GM18909 (cell line): ENCODE measurements around the gene THAP12.
"Not testable (repeated sequence)": the region's sequence is repeated elsewhere in the genome, so short reads cannot be mapped to it uniquely, and the experiment has no call there.

Experiments used
- ATAC-seq: cut with Tn5 transposase; IDR thresholded peaks from one replicate; pipeline ENCODE4 v1.9.1; 2021; ENCODE audit warnings: mild to moderate bottlenecking; ENCODE audit not compliant: unreplicated experiment, poor library complexity

THAP12 gene

DNA sequence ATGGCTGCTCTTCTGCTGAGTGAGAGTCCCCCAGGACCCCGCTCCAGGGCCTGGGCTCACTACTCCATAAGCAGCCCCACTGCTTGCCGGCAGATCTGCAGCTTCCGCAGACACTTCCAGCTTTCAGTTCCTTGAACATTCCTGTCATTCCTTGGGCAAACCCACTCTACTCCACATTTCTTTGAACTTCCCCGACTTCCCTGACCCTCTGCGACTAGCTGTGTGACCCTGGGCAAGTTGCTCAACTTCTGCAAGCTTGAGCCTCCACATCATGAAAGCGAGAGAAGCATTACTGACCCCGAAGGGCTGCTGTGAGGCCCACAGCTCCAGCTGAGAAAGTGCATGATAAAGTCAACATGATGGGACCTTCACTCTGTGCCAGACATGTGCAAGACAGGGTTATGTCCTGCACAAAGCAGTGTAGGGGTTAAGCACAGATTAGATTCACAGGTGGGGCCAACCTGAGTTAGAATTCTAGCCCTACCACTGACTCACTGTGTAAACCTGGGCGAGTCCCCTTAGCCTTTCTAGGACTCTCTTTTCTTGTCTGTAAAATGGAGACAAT is 51.8 kb downstream of the THAP12 start:
- no peak for ATAC-seq

- ATAC-seq: no peak
Observed at GRCh38 chr11:76327756-76328388, 53.1 kb downstream of the THAP12 start.

DNA sequence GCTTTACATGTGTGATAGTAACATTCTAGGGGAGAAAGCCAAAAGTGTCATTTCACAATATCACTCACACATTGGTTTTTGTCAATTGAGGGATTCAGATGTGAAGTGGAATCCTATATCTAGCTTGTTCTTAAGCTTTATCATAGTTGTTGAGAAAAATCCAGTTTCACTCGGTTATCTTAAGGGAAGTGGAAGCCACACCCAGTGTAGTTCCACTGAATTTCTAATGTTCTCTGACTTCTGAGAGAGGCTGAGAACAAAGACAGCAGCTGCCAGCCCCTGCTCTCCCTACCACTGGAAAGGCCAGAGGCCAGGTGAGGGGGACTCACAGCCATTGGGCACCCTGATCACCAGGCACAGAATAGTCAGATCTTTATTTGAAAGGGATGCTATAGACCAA is 53.7 kb downstream of the THAP12 start:
- ATAC-seq: no peak

- ATAC-seq: no peak
Observed at GRCh38 chr11:76325185-76325584, 55.7 kb downstream of the THAP12 start.

DNA sequence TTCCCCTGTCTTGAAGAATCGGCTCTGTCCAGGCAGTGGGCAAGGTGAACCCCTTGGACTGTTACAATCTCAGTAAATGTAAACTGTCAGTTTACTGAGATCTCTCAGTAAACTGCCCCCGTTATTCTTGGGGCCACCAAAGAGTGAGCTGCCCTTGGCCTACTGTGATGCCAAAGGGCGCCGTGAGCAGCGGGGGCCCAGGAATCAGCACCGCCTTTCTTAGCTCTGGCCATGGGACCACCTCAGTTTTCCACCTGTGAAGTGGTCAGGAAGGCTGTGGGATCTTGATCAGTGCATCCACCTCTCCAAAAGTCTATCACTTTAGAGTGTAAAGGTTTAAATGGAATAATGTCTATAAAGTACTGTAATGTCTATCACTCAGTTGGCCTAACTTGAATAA is 57.1 kb downstream of the THAP12 start:
- ATAC-seq: no peak

DNA sequence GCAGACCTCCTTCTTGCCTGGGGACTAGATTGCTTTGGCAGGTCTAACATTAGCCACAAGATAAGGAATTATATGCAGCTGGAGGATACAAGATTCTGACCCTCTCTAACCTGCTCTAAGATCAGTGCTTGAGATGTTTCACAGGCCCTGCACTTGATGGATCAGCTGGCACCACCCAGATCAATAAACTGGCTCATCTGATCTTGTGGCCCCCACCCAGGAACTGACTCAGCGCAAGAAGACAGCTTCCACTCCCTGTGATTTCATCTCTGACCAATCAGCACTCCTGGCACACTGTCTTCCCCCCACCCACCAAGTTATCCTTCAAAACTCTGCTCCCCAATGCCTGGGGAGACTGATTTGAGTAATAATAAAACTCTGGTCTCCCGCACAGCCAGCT is 57.6 kb downstream of the THAP12 start:
- ATAC-seq: not testable (repeated sequence)

- no peak for ATAC-seq
Observed at GRCh38 chr11:76322942-76323341, 58.0 kb downstream of the THAP12 start.

DNA sequence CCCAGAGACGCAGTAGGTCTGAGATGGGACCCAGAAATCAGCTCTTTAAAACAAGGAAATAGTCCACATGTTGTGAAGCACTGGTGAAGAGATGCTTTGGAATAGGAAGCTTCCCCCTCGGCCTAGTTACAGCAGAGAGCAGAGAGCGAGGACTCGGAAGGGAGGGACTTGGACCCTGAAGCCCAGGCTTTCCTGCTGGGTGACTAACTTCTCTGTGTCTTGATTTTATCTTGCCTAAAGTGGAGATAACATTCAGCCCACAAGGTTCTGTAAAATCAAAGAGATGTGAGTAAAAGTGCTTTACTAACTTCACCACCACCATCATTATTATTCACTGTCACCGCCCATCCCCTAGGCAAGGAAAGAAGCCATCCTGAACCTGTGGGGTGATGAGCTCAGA is 58.4 kb downstream of the THAP12 start:
- ATAC-seq: no peak

GRCh38 chr11:76321820-76322524 is 59.0 kb downstream of the THAP12 start:
- ATAC-seq: no peak

DNA sequence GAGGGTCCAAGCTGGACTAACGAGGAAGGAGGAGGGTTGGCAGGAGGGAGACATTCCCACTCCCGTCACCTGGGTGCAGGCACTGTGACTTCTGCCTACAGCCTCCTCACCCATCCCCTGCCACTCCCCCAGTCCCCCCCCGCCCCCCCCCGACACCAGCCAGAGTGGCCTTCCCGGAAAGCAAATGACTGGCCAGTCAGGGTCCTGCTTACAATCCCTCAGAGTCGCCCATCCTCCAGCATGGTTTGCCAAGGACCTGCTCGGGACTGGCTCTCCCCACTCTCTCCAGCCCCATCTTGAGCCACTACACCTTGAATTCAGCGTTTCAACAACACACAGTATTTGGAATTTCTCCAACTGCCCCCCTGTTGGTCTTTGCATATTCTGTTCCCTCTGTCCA is 59.6 kb downstream of the THAP12 start:
- no peak for ATAC-seq

DNA sequence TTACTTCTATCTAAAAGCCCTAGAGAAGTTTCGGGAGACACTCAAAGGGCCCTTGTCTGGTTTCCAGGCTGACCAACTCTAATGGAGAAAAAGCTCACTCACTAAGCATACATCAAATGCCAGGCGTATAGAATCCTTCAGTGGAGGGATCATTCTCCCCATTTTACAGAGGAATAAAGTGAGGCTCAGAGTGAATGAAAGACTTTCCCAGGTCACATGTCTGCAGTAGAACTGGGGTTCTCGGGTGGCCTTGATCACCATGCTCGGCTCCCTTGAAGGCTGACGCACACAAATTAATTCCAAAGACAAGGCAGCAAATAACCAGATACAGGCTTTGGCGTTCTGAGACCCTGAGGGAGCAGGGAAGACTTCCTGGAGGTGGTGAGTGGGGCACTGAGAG is 60.0 kb downstream of the THAP12 start:
- no peak for ATAC-seq

GRCh38 chr11:76319798-76320197 is 61.1 kb downstream of the THAP12 start:
- ATAC-seq: not testable (repeated sequence)

- no peak for ATAC-seq
Observed at GRCh38 chr11:76318744-76319384, 62.1 kb downstream of the THAP12 start.

DNA sequence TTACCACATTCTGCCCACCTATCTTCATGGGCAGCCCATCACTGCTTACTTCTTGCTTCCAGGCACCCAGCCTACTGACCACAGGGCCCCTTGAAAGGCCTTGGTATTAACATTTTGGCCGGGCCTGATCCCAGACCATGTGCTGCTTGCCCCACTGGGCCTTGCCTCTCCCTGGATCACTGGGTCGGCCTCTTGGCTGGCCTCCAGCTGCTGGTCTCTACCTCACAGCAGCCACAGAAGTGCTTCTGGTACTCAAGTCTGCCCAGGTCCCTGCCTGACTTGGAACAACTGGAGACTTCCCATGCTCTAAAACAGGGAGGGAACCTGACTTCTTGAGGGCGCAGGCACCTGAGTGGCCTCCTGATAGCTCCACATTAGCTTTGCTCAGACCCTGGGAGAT is 63.6 kb downstream of the THAP12 start:
- no peak for ATAC-seq

GRCh38 chr11:76316726-76317125 is 64.2 kb downstream of the THAP12 start:
- ATAC-seq: no peak

DNA sequence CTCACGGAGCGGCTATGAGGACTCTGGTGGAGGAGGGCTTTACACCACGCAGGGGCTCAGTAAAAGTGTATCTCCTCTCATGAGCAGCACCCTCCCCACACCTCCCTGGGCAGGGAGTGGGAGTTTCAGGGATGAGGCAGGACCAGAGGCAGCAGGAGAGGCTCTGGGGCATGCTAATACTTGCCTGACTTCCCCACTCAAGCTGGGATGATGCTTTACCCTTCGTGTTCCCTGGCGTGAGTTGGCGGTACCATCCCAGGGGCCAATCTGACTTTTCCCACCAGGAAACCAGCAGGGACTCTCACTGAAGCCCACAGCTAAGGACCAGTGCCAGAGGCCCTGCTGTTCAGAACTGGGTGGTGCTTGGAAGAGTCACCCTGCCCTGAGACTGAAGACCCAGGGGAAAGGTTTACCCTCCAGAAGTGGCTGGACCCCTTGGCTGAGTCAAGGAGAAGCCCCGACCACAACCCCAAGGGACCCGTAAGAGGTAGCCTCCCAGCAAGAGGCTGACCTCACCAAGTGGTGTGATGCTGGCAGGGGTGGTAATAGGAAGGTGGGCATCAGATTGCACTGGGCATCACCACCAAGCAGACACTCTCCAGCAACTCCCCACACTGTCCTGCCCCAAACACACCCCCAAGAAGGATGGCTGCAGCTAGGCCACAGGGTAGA is 65.6 kb downstream of the THAP12 start:
- ATAC-seq: no peak

DNA sequence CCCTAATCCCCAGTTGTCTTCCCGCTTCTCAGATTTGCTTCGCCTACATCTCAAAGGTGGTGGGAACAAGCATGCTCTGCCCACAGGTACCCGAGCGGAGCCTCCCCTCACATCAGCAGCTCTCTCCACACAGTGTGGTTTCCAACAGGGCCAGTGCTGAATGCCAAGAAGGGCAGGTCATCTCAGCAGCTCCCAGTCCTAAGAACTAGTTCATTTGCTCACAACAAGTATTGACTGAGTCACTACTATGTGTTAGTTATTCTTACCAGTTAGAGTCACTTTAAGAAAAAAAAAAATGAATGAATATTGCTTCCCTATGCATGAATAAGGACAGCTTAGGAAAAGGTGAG is 66.2 kb downstream of the THAP12 start:
- ATAC-seq: no peak

- no peak for ATAC-seq
Observed at GRCh38 chr11:76313913-76314740, 66.8 kb downstream of the THAP12 start.

- ATAC-seq: no peak
Observed at GRCh38 chr11:76313271-76313670, 67.7 kb downstream of the THAP12 start.
